Parathyroid adenoma (tissue), 2 donors: ENCODE results near the gene SH3BP2.

Source experiments
- H2AFZ ChIP-seq: fragments of 300-600 bp; sonication (generic); one replicate; pipeline ENCODE4 v1.7.0; 2017; ENCODE audit warnings: antibody characterized with exemption, mild to moderate bottlenecking
- H3K27ac ChIP-seq: fragments of 300-600 bp; sonication (generic); one replicate; pipeline ENCODE4 v1.7.0; 2017
- H3K27me3 ChIP-seq: fragments of 300-600 bp; sonication (generic); one replicate; pipeline ENCODE4 v1.7.0; 2017; ENCODE audit warnings: low read length; ENCODE audit not compliant: control insufficient read depth, insufficient read depth
- H3K36me3 ChIP-seq: fragments of 300-600 bp; sonication (generic); one replicate; pipeline ENCODE4 v1.7.0; 2017; ENCODE audit warnings: low read length; ENCODE audit not compliant: control insufficient read depth, insufficient read depth
- H3K4me1 ChIP-seq: fragments of 300-600 bp; sonication (generic); one replicate; pipeline ENCODE4 v1.7.0; 2017; ENCODE audit warnings: control low read depth
- H3K4me2 ChIP-seq: fragments of 300-600 bp; sonication (generic); one replicate; pipeline ENCODE4 v1.7.0; 2017; ENCODE audit warnings: low read length
- H3K4me3 ChIP-seq: fragments of 300-600 bp; sonication (generic); one replicate; pipeline ENCODE4 v1.7.0; 2017; ENCODE audit warnings: low read depth, low read length
- H3K79me2 ChIP-seq: fragments of 300-600 bp; sonication (generic); one replicate; pipeline ENCODE4 v1.7.0; 2017; ENCODE audit warnings: control low read depth
- H3K9ac ChIP-seq: fragments of 300-600 bp; sonication (generic); one replicate; pipeline ENCODE4 v1.7.0; 2017; ENCODE audit warnings: mild to moderate bottlenecking
- H3K9me3 ChIP-seq: fragments of 300-600 bp; sonication (generic); one replicate; pipeline ENCODE4 v1.7.0; 2017; ENCODE audit warnings: low read length; ENCODE audit not compliant: control insufficient read depth
- TF ChIP-seq, protein P1 (sequence below): fragments of 300-600 bp; sonication (generic); IDR thresholded peaks from one replicate; pipeline ENCODE4 v1.7.0; 2017; ENCODE audit warnings: antibody characterized with exemption, mild to moderate bottlenecking
- donor health status: primary hyperparathyroidism.

SH3BP2 gene

GRCh38 chr4:2788532-2789103, 4.3 kb upstream of the SH3BP2 start:
- Histone ChIP-seq H3K9ac (no peak overlapping the region), H2AFZ (no peak overlapping the region), H3K27me3 (no peaks in the 10 kb centered on the region), H3K27ac (no peak overlapping the region), H3K36me3 (no peaks in the 10 kb centered on the region), H3K79me2 (no peaks in the 10 kb centered on the region), H3K4me3 (no peak overlapping the region), H3K9me3 (no peaks in the 10 kb centered on the region), H3K4me2 (no peak overlapping the region), H3K4me1 (no peaks in the 10 kb centered on the region)
- TF ChIP-seq, protein P1, sequence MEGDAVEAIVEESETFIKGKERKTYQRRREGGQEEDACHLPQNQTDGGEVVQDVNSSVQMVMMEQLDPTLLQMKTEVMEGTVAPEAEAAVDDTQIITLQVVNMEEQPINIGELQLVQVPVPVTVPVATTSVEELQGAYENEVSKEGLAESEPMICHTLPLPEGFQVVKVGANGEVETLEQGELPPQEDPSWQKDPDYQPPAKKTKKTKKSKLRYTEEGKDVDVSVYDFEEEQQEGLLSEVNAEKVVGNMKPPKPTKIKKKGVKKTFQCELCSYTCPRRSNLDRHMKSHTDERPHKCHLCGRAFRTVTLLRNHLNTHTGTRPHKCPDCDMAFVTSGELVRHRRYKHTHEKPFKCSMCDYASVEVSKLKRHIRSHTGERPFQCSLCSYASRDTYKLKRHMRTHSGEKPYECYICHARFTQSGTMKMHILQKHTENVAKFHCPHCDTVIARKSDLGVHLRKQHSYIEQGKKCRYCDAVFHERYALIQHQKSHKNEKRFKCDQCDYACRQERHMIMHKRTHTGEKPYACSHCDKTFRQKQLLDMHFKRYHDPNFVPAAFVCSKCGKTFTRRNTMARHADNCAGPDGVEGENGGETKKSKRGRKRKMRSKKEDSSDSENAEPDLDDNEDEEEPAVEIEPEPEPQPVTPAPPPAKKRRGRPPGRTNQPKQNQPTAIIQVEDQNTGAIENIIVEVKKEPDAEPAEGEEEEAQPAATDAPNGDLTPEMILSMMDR: no peak

GRCh38 chr4:2789351-2789750, 3.5 kb upstream of the SH3BP2 start:
- no peak overlapping the region for H2AFZ ChIP-seq
- no peaks in the 10 kb centered on the region for H3K9me3 ChIP-seq
- H3K27ac ChIP-seq: no peak overlapping the region
- TF ChIP-seq, protein P1: no peak
- no peaks in the 10 kb centered on the region for H3K36me3 ChIP-seq
- peaks cover 3% of the 10 kb centered on the region for H3K4me1 ChIP-seq
- H3K9ac ChIP-seq: no peak overlapping the region
- H3K4me3 ChIP-seq: no peak overlapping the region
- no peaks in the 10 kb centered on the region for H3K79me2 ChIP-seq
- no peaks in the 10 kb centered on the region for H3K27me3 ChIP-seq
- no peak overlapping the region for H3K4me2 ChIP-seq

- Histone ChIP-seq H3K4me3 (no peak overlapping the region), H3K9me3 (no peaks in the 10 kb centered on the region), H3K9ac (no peak overlapping the region), H3K27me3 (no peaks in the 10 kb centered on the region), H2AFZ (no peak overlapping the region), H3K27ac (no peak overlapping the region), H3K36me3 (no peaks in the 10 kb centered on the region), H3K79me2 (no peaks in the 10 kb centered on the region), H3K4me1 (peaks cover 10% of the 10 kb centered on the region), H3K4me2 (no peak overlapping the region)
- TF ChIP-seq, protein P1: no peak
Observed at GRCh38 chr4:2789793-2790582, 2.9 kb upstream of the SH3BP2 start.

GRCh38 chr4:2790583-2791517, 2.0 kb upstream of the SH3BP2 start:
- no peak overlapping the region for H3K9ac ChIP-seq
- TF ChIP-seq, protein P1: no peak

More at GRCh38 chr4:2790583-2791517, 2.0 kb upstream of the SH3BP2 start:
- no peaks in the 10 kb centered on the region for H3K36me3 ChIP-seq
- H2AFZ ChIP-seq: no peak overlapping the region
- no peak overlapping the region for H3K4me2 ChIP-seq
- no peak overlapping the region for H3K4me3 ChIP-seq
- H3K27me3 ChIP-seq: no peaks in the 10 kb centered on the region
- H3K27ac ChIP-seq: no peak overlapping the region
- peaks cover 18% of the 10 kb centered on the region for H3K4me1 ChIP-seq
- no peaks in the 10 kb centered on the region for H3K9me3 ChIP-seq
- no peaks in the 10 kb centered on the region for H3K79me2 ChIP-seq
